Measurements from ENCODE around the gene WNT9A. TPM values are rescaled to one million over a fixed set of nuclear protein-coding genes. Genes with fewer than 3 reads are reported as not detected.
A peak's percentile ranks its signal among the peaks of the same experiment; 100 is the strongest.

Gene WNT9A
- total and polyA plus RNA-seq, 12 donors = 0.18 to 2.9 (median 1.0) TPM

GRCh38 chr1:227951624-227952373 is 4.1 kb upstream of the WNT9A start:
- TF ChIP-seq, protein P1, sequence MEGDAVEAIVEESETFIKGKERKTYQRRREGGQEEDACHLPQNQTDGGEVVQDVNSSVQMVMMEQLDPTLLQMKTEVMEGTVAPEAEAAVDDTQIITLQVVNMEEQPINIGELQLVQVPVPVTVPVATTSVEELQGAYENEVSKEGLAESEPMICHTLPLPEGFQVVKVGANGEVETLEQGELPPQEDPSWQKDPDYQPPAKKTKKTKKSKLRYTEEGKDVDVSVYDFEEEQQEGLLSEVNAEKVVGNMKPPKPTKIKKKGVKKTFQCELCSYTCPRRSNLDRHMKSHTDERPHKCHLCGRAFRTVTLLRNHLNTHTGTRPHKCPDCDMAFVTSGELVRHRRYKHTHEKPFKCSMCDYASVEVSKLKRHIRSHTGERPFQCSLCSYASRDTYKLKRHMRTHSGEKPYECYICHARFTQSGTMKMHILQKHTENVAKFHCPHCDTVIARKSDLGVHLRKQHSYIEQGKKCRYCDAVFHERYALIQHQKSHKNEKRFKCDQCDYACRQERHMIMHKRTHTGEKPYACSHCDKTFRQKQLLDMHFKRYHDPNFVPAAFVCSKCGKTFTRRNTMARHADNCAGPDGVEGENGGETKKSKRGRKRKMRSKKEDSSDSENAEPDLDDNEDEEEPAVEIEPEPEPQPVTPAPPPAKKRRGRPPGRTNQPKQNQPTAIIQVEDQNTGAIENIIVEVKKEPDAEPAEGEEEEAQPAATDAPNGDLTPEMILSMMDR (IDR thresholded peaks at IDR 0.05) = no peak
- TF ChIP-seq POLR2A (IDR thresholded peaks at IDR 0.05) = no peak
- no peak overlapping the region for H3K4me3 ChIP-seq
- no peak overlapping the region for H3K27ac ChIP-seq
- WGBS, 4 donors = 88 to 95% (median 93%) methylated on average over 8 to 9 of the region's 9 CpGs
- intact Hi-C loops (cut with DNase I) = loop anchor here in 1 of 2 donors (5.0 kb wide), 1 partner anchor 469 kb away; no protein-coding TSS in a partner anchor
- peak in 2 of 7 donors; percentile 5 to 27 for DNase-seq
- H3K4me1 ChIP-seq (replicated peaks in 1 of 2) = peaks cover 9 to 12% of the 10 kb centered on the region in 2 donors
- H3K9me3 ChIP-seq (replicated peaks in 1 of 3) = no peaks in the 10 kb centered on the region
- no peaks in the 10 kb centered on the region for H3K36me3 ChIP-seq (replicated peaks in 1 of 2)
- no peaks in the 10 kb centered on the region for H3K27me3 ChIP-seq

GRCh38 chr1:227950735-227951346 is 3.1 kb upstream of the WNT9A start:
- WGBS, 4 donors = 76 to 87% (median 80%) methylated on average over 4 to 8 of the region's 8 CpGs
- H3K4me1 ChIP-seq (replicated peaks in 1 of 2) = peaks cover 19 to 20% of the 10 kb centered on the region in 2 donors
- H3K9me3 ChIP-seq (replicated peaks in 1 of 3) = no peaks in the 10 kb centered on the region
- DNase-seq = peak in 2 of 7 donors; percentile 2 to 24
- intact Hi-C loops (cut with DNase I) = loop anchor here in 1 of 2 donors (5.0 kb wide), 1 partner anchor 469 kb away; no protein-coding TSS in a partner anchor
- no peaks in the 10 kb centered on the region for H3K27me3 ChIP-seq
- no peaks in the 10 kb centered on the region for H3K36me3 ChIP-seq (replicated peaks in 1 of 2)
- no peak overlapping the region for H3K4me3 ChIP-seq
- H3K27ac ChIP-seq = no peak overlapping the region
- TF ChIP-seq, protein P1 (IDR thresholded peaks at IDR 0.05) = no peak
- TF ChIP-seq POLR2A (IDR thresholded peaks at IDR 0.05) = no peak

DNA sequence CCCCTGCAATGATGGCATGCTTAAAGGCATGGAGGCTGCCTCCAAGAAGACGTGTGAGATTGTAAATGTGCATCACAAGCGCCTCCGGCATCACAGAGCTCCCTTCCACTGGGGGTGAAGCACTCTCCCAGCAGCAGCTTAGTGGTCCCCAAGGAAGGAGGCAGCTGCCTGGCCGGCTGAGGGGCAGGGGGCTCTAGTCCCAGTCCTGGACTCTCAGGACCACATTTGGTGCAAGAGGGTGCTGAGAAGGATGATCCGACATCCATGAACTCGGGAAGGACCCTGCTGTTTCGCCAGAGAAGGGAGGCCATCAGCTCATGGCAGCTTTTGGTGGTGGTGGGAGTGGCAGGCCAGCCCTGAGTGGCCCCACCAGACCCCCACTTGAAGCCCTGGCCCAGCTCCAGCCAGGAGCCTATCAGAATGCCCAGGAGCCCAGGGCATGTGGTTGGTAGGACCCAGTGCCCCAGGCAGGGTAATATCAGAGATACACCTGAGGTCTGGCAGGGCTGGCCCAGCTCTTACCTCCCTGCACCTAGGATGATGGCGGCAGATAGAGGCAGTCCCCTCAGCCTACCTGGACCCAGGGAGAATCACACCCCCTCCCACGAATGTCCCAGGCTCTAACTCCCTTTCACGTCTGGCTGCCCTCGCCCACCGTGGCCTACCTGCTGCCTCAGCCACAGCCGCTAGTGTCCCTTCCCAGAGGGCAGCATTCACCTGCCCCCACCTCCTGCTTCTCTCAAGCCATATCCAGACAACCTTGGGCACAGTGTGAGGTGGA is 2.4 kb upstream of the WNT9A start:
- TF ChIP-seq POLR2A (IDR thresholded peaks at IDR 0.05) = no peak
- TF ChIP-seq, protein P1 (IDR thresholded peaks at IDR 0.05) = no peak
- intact Hi-C loops (cut with DNase I) = loop anchor here (5.0 kb wide), 2 partner anchors 188 to 468 kb away; no protein-coding TSS in a partner anchor
- Histone ChIP-seq H3K36me3 (replicated peaks in 1 of 2) (no peaks in the 10 kb centered on the region), H3K27ac (no peak overlapping the region), H3K4me1 (replicated peaks in 1 of 2) (peaks cover 24 to 27% of the 10 kb centered on the region in 2 donors), H3K27me3 (no peaks in the 10 kb centered on the region), H3K4me3 (no peak overlapping the region), H3K9me3 (replicated peaks in 1 of 3) (no peaks in the 10 kb centered on the region)
- peak in 3 of 7 donors; percentile 13 to 46 (median 18) for DNase-seq
- WGBS, 4 donors = 83 to 98% (median 86%) methylated on average over 8 to 13 of the region's 13 CpGs
